NOMO-1 treated with dmso at 0.1 percent for 144 hours (cell line): Measurements from ENCODE around the gene TSSK2.

Experiments used
- DNase-seq: peaks from one replicate; lab custom pipeline; 2025; ENCODE audit not compliant: unreplicated experiment; lab: John Stamatoyannopoulos, UW

Gene TSSK2

GRCh38 chr22:19105867-19106802, 25.0 kb upstream of the TSSK2 start:
- DNase-seq = no peak

GRCh38 chr22:19106886-19107729, 24.0 kb upstream of the TSSK2 start:
- DNase-seq = no peak

- DNase-seq = no peak
Observed at GRCh38 chr22:19107730-19108074, 23.4 kb upstream of the TSSK2 start.

- DNase-seq = no peak
Observed at GRCh38 chr22:19108807-19109197, 22.3 kb upstream of the TSSK2 start.

GRCh38 chr22:19109198-19110063, 21.7 kb upstream of the TSSK2 start:
- DNase-seq = peak; percentile 93

- DNase-seq = no peak
Observed at GRCh38 chr22:19110064-19110458, 21.0 kb upstream of the TSSK2 start.

DNA sequence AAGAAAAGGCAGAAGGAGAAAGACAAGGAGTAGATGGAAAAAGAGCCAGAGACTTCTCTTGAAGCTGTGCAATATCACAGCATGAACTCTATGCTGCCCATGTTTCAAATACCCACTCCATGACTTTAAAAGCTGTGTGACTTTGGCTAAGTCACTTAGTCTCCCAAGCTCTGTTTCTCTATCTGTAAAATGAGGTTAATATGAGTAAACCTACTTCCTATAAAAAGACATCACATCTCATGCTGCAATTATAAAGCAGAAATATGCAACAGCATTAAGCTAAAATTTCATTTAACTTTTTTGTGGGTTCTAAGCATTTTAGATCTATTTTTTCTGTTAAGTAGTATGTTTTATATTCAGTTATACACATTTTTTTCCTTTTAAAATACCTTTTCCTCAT, 20.5 kb upstream of the TSSK2 start:
- no peak for DNase-seq

DNA sequence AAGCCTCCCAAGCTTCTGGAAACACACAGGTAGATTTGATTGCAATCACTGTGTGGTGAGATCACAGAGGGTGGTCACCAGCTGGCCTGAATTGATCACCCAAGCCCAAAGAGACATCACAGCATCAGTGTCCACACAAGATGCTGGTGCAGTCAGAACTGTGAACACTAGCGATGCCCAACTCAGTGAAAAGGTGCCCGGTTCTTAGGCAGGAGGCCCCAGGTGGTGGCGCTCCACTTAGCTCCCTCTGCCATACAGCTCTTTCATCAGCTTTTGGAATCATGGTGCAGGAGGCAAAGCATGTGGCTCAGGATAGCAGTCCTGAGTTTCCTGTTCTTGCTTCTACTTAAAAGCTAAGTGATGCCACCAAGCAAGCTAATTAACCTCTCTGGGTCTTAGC, 20.0 kb upstream of the TSSK2 start:
- DNase-seq = no peak

GRCh38 chr22:19111584-19111983, 19.5 kb upstream of the TSSK2 start:
- no peak for DNase-seq

DNA sequence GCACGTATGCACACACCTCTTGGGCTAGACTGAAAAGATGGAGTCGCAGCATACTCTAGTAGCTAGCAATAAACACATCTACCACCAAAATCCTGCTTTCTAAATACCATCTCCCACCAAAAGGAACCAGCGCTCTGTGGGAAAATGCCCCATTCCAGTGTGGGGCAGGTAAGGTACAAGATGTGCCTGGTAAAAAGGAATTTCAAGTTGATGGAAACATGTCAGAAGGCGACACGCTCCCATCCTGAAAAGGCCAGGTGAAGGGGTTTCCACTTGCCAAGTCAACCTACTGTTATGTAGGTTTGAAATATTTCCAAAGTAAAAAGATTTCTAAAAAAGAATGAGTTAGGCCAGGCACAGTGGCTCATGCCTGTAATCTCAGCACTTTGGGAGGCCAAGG, 17.7 kb upstream of the TSSK2 start:
- DNase-seq = no peak

DNA sequence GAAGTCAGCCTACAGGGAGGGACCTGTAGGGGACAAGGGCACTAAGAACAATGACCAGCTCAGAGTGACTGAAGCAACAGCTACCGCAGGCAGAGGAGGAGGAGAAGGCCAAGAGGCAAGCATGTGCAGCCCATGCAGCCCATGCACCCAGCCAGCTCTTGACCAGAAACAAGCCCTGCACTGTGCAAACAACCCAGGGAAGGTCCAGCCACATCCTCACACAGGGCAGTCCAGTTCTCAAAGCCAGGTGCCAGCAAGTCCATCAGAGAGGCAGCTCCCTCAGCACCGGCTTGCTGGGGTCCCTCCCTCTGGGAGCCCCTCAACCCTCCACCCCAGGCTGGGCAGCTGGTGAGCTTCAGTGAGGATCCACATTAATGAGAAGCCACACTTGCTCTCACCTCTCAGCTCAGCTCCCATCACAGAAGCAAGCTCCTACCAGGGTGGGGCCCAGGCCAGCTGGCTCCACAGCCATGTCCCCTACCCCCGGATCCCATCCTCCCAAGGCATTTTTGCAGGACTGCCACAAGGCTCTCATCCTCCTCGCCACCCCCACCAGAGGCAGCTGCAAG, 16.0 kb upstream of the TSSK2 start:
- no peak for DNase-seq

GRCh38 chr22:19115628-19116027, 15.5 kb upstream of the TSSK2 start:
- DNase-seq = no peak

DNA sequence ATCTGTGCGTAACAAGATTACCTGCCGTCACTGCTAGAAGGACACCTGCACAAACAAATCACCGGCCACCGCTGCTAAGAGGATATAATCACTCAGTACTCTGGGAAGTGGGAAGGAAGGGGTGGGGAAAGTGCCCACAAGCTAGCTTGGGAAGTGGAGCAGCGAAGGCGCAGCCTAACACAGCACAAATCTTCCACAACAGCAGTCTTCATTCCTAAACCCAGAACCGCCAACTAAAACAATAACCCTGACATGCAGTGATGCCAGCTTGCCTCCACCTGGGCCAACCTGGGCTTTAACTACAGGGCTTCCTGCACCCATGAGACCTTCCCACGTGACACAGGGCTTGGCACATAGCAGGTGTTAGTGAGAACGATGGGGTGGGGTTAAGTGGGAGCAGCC, 14.0 kb upstream of the TSSK2 start:
- DNase-seq = no peak

GRCh38 chr22:19118329-19118880, 12.7 kb upstream of the TSSK2 start:
- DNase-seq = no peak

- DNase-seq = no peak
Observed at GRCh38 chr22:19119949-19120348, 11.2 kb upstream of the TSSK2 start.

- DNase-seq = no peak
Observed at GRCh38 chr22:19120829-19121630, 10.1 kb upstream of the TSSK2 start.

GRCh38 chr22:19121631-19122142, 9.4 kb upstream of the TSSK2 start:
- DNase-seq = peak; percentile 43

DNA sequence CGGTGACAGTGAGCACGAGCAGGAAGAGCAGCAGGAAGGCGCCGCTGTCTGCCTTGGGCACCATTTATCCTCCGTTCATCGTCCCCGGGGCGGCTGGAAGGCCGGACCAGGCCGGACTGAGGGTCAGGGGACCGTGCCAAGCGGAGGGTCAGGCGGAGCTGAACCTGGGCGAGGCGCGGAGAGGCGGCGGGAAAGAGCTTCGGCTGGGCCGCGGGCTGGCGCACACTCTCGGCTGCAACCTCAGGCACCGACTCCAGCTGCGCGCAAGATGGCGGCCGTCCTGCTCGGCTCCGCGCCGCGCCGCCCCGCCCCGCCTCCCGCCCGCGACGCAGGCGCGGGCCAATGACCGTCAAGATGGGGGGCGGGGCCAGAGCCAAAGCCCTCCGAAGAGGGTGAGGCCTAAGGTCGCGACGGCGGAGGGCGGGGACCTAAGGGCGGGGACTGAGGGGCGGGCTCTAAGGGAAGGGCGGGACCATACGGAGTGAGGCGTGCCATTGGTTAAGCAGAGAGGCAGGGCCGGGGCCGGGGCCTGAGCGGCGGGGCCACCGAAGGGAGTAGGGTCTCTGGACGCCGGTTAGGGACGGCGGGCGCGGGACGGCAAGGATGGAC, 8.9 kb upstream of the TSSK2 start, which contains the start of gene DGCR2:
Gene DGCR2, minus strand, starts transcription at position 270 of the 609 bp plus-strand sequence. Its CDS starts 206 bp downstream, at position 64.
- DNase-seq = peak; percentile 91
